RWPE1 (cell line): Measurements from ENCODE around the gene KDM4B.
A peak's percentile ranks its signal among the peaks of the same experiment; 100 is the strongest.

Experiments used
- CTCF ChIA-PET: fragments of 350-600 bp; sonication (Branson Sonifier 250); formaldehyde crosslinking; extraction: SDS; loops from one replicate; lab custom pipeline; 2021; lab: Yijun Ruan, JAX
- POLR2A ChIA-PET: fragments of 400-600 bp; formaldehyde crosslinking; extraction: SDS; loops from one replicate; lab custom pipeline; 2020; ENCODE audit warnings: antibody characterized with exemption; ENCODE audit not compliant: low non-redundant PET; lab: Yijun Ruan, JAX
- DNase-seq: peaks from one replicate; pipeline ENCODE4 v3.0.0; 2012; ENCODE audit warnings: low spot score
- H3K27ac ChIP-seq: fragments of 450-650 bp; 2 replicates; pipeline ENCODE4 v1.5.1; 2017
- CTCF ChIP-seq: fragments of 450-650 bp; conservative IDR thresholded peaks from 2 replicates; pipeline ENCODE4 v1.5.1; 2017; ENCODE audit warnings: low read depth, mild to moderate bottlenecking

Gene KDM4B

GRCh38 chr19:5132206-5132560, 163.3 kb downstream of the KDM4B start:
- no peak for TF ChIP-seq CTCF
- CTCF ChIA-PET, result interaction anchor here (0.5 kb wide), 1 partner anchor 177 kb away, joined by 5 read pairs; no protein-coding TSS in a partner anchor
- no peak overlapping the region for H3K27ac ChIP-seq
- peak; percentile 31 for DNase-seq
- POLR2A ChIA-PET, result no interaction called here

DNA sequence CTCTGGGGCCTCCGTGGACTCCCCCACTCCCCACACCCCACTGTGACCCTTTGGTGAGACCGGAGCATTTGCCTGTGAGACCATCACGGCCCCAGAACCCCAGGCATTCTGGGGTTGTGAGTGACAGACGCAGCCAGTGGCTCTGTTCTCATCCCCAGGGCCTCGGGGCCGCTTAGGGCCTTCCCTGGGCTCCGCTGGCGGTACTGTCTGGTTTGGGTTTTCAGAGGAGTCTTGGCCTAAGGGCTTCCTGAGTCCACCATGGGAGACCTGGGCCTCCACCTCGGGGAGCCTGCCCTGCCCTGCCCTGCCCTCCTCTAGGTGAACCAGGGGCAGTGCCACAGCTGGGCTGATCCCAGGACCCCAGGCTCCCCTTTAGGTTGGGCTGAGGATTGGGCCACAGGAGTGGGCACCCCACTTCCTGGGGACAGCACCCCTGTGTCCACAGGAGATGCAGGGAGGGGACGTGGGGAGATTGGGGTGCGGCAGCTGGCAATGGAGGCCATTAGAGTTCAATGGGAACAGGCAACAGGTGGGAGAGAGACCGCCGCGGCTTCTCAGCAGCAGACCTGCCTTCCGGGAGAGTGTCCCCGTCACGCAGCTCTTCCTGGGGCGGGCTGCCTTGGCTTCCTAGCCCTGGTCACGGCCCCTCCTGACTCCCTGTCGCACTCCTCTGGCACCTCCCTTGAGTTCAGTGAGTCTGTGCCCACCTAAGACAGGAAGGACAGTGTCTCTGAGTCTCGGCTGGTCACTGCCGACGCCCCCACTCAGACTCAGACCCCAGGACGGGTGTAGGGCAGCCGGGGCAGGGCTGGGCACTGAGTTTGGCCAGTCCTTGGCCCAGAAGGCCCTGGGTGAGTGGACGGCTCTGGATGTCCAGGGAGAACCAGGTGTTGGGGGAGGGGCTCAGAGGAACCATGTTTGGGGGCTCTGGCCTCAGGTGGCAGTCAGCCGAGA, 164.1 kb downstream of the KDM4B start:
- ChIA-PET POLR2A (no interaction called here), CTCF (interaction anchor here (0.5 to 0.6 kb wide), 2 partner anchors 92 to 176 kb away, joined by 3 to 5 read pairs; no protein-coding TSS in a partner anchor)
- TF ChIP-seq CTCF, result no peak
- no peak for DNase-seq
- no peak overlapping the region for H3K27ac ChIP-seq

- 0 out of 2 replicates have a peak overlapping the region, but pooled peaks have one; percentile 5 for H3K27ac ChIP-seq
- no peak for TF ChIP-seq CTCF
- no peak for DNase-seq
- ChIA-PET CTCF (interaction anchor here (0.5 to 0.6 kb wide), 2 partner anchors 47 to 98 kb away, joined by 3 to 4 read pairs; no protein-coding TSS in a partner anchor), POLR2A (no interaction called here)
Measured at GRCh38 chr19:5133986-5134595, 165.2 kb downstream of the KDM4B start.

GRCh38 chr19:5134691-5135090, 165.8 kb downstream of the KDM4B start:
- POLR2A ChIA-PET, result no interaction called here
- DNase-seq, result no peak

DNA sequence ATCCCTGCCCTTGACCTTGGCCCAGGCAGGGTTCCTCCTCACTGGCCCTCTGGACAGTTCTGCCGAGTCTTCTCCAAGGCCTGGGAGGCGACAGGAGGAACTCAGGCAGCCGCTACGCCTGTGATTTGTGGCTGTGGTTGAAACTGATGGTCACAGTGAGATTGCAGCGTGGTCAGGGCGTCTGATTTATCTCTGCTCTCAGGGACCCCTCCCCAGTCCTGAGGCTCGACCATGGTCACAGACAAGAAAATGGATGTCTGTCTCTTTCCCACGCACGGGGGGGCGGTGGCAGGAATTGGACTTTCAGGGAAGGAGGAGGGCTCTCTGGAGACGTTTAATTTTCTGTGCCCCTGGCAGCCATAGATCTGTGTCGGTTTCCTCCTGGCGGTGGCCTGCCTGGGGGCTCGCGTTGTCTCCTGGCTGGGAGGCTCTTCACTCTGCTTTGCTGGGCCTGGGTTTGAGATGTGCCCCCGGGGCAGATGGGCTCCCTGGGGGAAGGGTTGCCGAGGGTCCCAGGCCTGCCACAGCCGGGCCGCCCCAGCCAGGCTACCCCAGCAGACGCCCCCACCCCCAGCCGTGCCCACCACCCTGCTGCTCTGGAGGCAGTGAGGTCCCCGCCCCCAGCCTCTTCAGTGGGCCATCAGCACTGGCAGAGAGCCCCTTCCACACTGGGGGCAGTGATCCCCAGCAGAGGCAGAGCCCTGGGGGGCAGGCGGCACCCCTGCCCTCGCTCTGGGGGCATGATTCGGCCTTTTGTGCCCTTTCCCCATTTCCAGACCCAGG, 167.4 kb downstream of the KDM4B start:
- ChIA-PET CTCF (no interaction called here), POLR2A (no interaction called here)
- H3K27ac ChIP-seq, result no peak overlapping the region
- TF ChIP-seq CTCF, result no peak
- no peak for DNase-seq

More at GRCh38 chr19:5134691-5135090, 165.8 kb downstream of the KDM4B start:
- TF ChIP-seq CTCF, result no peak
- CTCF ChIA-PET, result interaction anchor here (0.6 kb wide), 1 partner anchor 46 kb away, joined by 4 read pairs; no protein-coding TSS in a partner anchor
- H3K27ac ChIP-seq, result 0 out of 2 replicates have a peak overlapping the region, but pooled peaks have one; percentile 5

GRCh38 chr19:5137114-5137513, 168.2 kb downstream of the KDM4B start:
- H3K27ac ChIP-seq, result no peak overlapping the region
- ChIA-PET POLR2A (no interaction called here), CTCF (no interaction called here)
- no peak for DNase-seq
- no peak for TF ChIP-seq CTCF
